KMS-11 (cell line): Measurements from ENCODE around the gene SLC12A2.

Source experiments
- H2AFZ ChIP-seq: fragments of 200-600 bp; sonication (generic); 2 replicates; pipeline ENCODE4 v1.6.1; 2016; ENCODE audit warnings: antibody characterized with exemption, mixed run types, low read depth
- H3K27ac ChIP-seq: fragments of 200-600 bp; sonication (generic); 2 replicates; pipeline ENCODE4 v1.6.1; 2016; ENCODE audit warnings: mild to moderate bottlenecking, mixed run types
- H3K27me3 ChIP-seq: fragments of 200-600 bp; sonication (generic); 2 replicates; pipeline ENCODE4 v1.6.1; 2017; ENCODE audit warnings: mild to moderate bottlenecking, low read depth, mixed run types, moderate library complexity; ENCODE audit not compliant: insufficient read depth
- H3K36me3 ChIP-seq: fragments of 200-600 bp; sonication (generic); 2 replicates; pipeline ENCODE4 v1.6.1; 2017; ENCODE audit warnings: mild to moderate bottlenecking, mixed run types; ENCODE audit not compliant: insufficient read depth
- H3K4me1 ChIP-seq: fragments of 200-600 bp; sonication (generic); 2 replicates; pipeline ENCODE4 v1.6.1; 2016; ENCODE audit warnings: mild to moderate bottlenecking, low read depth, mixed run types; ENCODE audit not compliant: poor library complexity, severe bottlenecking
- H3K4me2 ChIP-seq: fragments of 200-600 bp; sonication (generic); 2 replicates; pipeline ENCODE4 v1.7.0; 2016; ENCODE audit warnings: mild to moderate bottlenecking, mixed run types
- H3K4me3 ChIP-seq: fragments of 200-600 bp; sonication (generic); IDR thresholded peaks from 2 replicates; pipeline ENCODE4 v1.6.1; 2017; ENCODE audit warnings: low read depth, low read length, mixed read lengths; ENCODE audit not compliant: insufficient read depth
- H3K79me2 ChIP-seq: fragments of 200-600 bp; sonication (generic); 2 replicates; pipeline ENCODE4 v1.6.1; 2016; ENCODE audit warnings: low read depth, mixed run types; ENCODE audit not compliant: insufficient read depth
- H3K9ac ChIP-seq: fragments of 200-600 bp; sonication (generic); 2 replicates; pipeline ENCODE4 v1.6.1; 2016; ENCODE audit warnings: mild to moderate bottlenecking, mixed run types
- H4K20me1 ChIP-seq: fragments of 200-600 bp; sonication (generic); 2 replicates; pipeline ENCODE4 v1.6.1; 2016; ENCODE audit warnings: mild to moderate bottlenecking, mixed run types; ENCODE audit not compliant: insufficient read depth
- CTCF ChIP-seq: fragments of 200-600 bp; sonication (generic); conservative IDR thresholded peaks from 2 replicates; pipeline ENCODE4 v1.6.1; 2017; ENCODE audit warnings: low read depth, mild to moderate bottlenecking, antibody characterized with exemption, low read length, moderate library complexity, mixed read lengths

The SLC12A2 gene

GRCh38 chr5:128193665-128194390 lies 110.3 kb downstream of the SLC12A2 start:
- no peaks in the 10 kb centered on the region for H4K20me1 ChIP-seq
- H3K36me3 ChIP-seq = no peaks in the 10 kb centered on the region
- no peak overlapping the region for H2AFZ ChIP-seq
- no peaks in the 10 kb centered on the region for H3K27me3 ChIP-seq
- TF ChIP-seq CTCF = no peak
- H3K4me2 ChIP-seq = no peak overlapping the region
- no peak overlapping the region for H3K4me3 ChIP-seq
- no peak overlapping the region for H3K9ac ChIP-seq
- no peaks in the 10 kb centered on the region for H3K79me2 ChIP-seq
- H3K27ac ChIP-seq = no peak overlapping the region
- H3K4me1 ChIP-seq = no peaks in the 10 kb centered on the region

GRCh38 chr5:128195316-128195715 lies 111.8 kb downstream of the SLC12A2 start:
- TF ChIP-seq CTCF = no peak
- Histone ChIP-seq H3K4me1 (no peaks in the 10 kb centered on the region), H4K20me1 (no peaks in the 10 kb centered on the region)

GRCh38 chr5:128196080-128196479 lies 112.5 kb downstream of the SLC12A2 start:
- Histone ChIP-seq H3K9ac (no peak overlapping the region), H3K4me2 (no peak overlapping the region), H4K20me1 (no peaks in the 10 kb centered on the region), H3K79me2 (no peaks in the 10 kb centered on the region), H3K4me3 (no peak overlapping the region), H3K4me1 (no peaks in the 10 kb centered on the region), H2AFZ (no peak overlapping the region), H3K36me3 (no peaks in the 10 kb centered on the region), H3K27me3 (no peaks in the 10 kb centered on the region), H3K27ac (no peak overlapping the region)
- no peak for TF ChIP-seq CTCF

More at GRCh38 chr5:128195316-128195715, 111.8 kb downstream of the SLC12A2 start:
- Histone ChIP-seq H3K4me3 (no peak overlapping the region), H3K79me2 (no peaks in the 10 kb centered on the region), H3K4me2 (no peak overlapping the region), H2AFZ (no peak overlapping the region), H3K27ac (no peak overlapping the region), H3K27me3 (no peaks in the 10 kb centered on the region), H3K9ac (no peak overlapping the region), H3K36me3 (no peaks in the 10 kb centered on the region)

- Histone ChIP-seq H3K79me2 (no peaks in the 10 kb centered on the region), H3K4me2 (no peak overlapping the region), H3K9ac (no peak overlapping the region), H3K4me3 (no peak overlapping the region), H2AFZ (no peak overlapping the region), H3K27me3 (no peaks in the 10 kb centered on the region), H3K27ac (no peak overlapping the region), H3K36me3 (no peaks in the 10 kb centered on the region), H4K20me1 (no peaks in the 10 kb centered on the region), H3K4me1 (no peaks in the 10 kb centered on the region)
- TF ChIP-seq CTCF = no peak
These were observed 113.2 kb downstream of the SLC12A2 start for GRCh38 chr5:128196791-128197190.
